Stomach (tissue), 9 donors: ENCODE measurements around the gene FZD7. TPM values are rescaled to one million over a fixed set of nuclear protein-coding genes. Genes with fewer than 3 reads are reported as not detected.

Experiments used
- DNase-seq, 2 donors: peaks; one replicate each; pipeline versions ENCODE4 v3.0.0 to v3.0.0-alpha.2; 2013 to 2019
- H3K27ac ChIP-seq, 5 donors: fragments of 200-600 bp in 4 of 5; sonication (generic) in 4 of 5; one replicate each; pipeline ENCODE4 v1.5.1; 2013 to 2019; ENCODE audit warnings: mild to moderate bottlenecking in 1 of 5, moderate library complexity in 1 of 5
- H3K27me3 ChIP-seq, 3 donors: fragments of 200-600 bp; sonication (generic); one replicate each; pipeline ENCODE4 v1.5.1; 2017 to 2019; ENCODE audit warnings: mixed run types in 1 of 3
- H3K36me3 ChIP-seq, 4 donors: fragments of 200-600 bp; sonication (generic); 1 replicate in 3 of 4; 2 replicates in 1 of 4; pipeline ENCODE4 v1.5.1; 2016 to 2019
- H3K4me1 ChIP-seq, 4 donors: fragments of 200-600 bp; sonication (generic); one replicate each; pipeline ENCODE4 v1.5.1; 2016 to 2019
- H3K4me3 ChIP-seq, 4 donors: fragments of 200-600 bp; sonication (generic) in 3 of 4; one replicate each; pipeline ENCODE4 v1.5.1; 2016 to 2019; ENCODE audit warnings: mild to moderate bottlenecking in 1 of 4
- H3K9me3 ChIP-seq, 4 donors: fragments of 200-600 bp; sonication (generic); one replicate each; pipeline ENCODE4 v1.5.1; 2016 to 2019
- CTCF ChIP-seq, 7 experiments: fragments of 450-650 bp in 4 of 7; fragments of 200-600 bp in 3 of 7; sonication (generic) in 3 of 7; IDR thresholded peaks; one replicate each; pipeline ENCODE4 v1.5.1; 2016 to 2019; ENCODE audit warnings: antibody characterized with exemption in 7 of 7, control low read depth in 2 of 7, mild to moderate bottlenecking in 1 of 7
- EP300 ChIP-seq: sonication (generic); formaldehyde crosslinking; IDR thresholded peaks from one replicate; pipeline ENCODE4 v1.6.1; 2017; ENCODE audit warnings: antibody characterized with exemption
- POLR2A ChIP-seq, 4 donors: fragments of 450-650 bp; IDR thresholded peaks; one replicate each; pipeline ENCODE4 v1.6.1; 2016; ENCODE audit warnings: antibody characterized with exemption in 4 of 4, control low read depth in 2 of 4, mild to moderate bottlenecking in 1 of 4, moderate library complexity in 1 of 4
- POLR2AphosphoS5 ChIP-seq, 3 donors: sonication (generic); formaldehyde crosslinking; IDR thresholded peaks; one replicate each; pipeline ENCODE4 v1.6.1; 2016; ENCODE audit warnings: antibody characterized with exemption in 3 of 3
- WGBS, 5 donors: extraction: QIAGEN DNeasy Blood & Tissue Kit in 3 of 5; methylation state at CpG; one replicate each; pipeline versions ENCODE4 v1.1.5 to v1.1.7; 2013 to 2018; 5-methylcytosine and 5-hydroxymethylcytosine counted together
- intact Hi-C: fragments of 100-400 bp; cut with DNase I; formaldehyde crosslinking; loops from one replicate; pipeline ENCODE4 v1.15.1; 2023; ENCODE audit warnings: low total_unique reads
- polyA plus RNA-seq, 3 donors: library from polyadenylated mRNA; stranded (reverse); fragments of 200-250 nt; gene quantifications; one replicate each; pipeline ENCODE4 v1.2.3, GENCODE V29; 2013
- total RNA-seq, 5 donors: library from RNA; depleted of rRNA; stranded (reverse); fragments of >200 nt; gene quantifications; one replicate each; pipeline versions ENCODE4 v1.1.0 to v1.2.3, GENCODE V29; 2014 to 2016
- donor health status: healthy with polysubstance abuse.
- donor health status: Bipolar disorder and iron deficiency.
- donor health status: healthy.

FZD7 gene
- total and polyA plus RNA-seq, 8 donors, result 1.7 to 20.9 (median 4.9) TPM

- Histone ChIP-seq H3K27ac (no peak overlapping the region), H3K4me3 (no peak overlapping the region), H3K9me3 (no peaks in the 10 kb centered on the region), H3K27me3 (no peaks in the 10 kb centered on the region), H3K36me3 (no peaks in the 10 kb centered on the region), H3K4me1 (peaks cover 0 to 7% (median 3%) of the 10 kb centered on the region in 4 donors)
- peak in 1 of 2 donors; percentile 44 for DNase-seq
- 66 to 77% (median 75%) methylated on average over 11 of the region's 11 CpGs for WGBS, 5 donors
- TF ChIP-seq CTCF (IDR thresholded peaks at IDR 0.05) (no peak), POLR2A (IDR thresholded peaks at IDR 0.05) (no peak), EP300 (no peak), POLR2AphosphoS5 (IDR thresholded peaks at IDR 0.05) (no peak)
- intact Hi-C loops, result no loop called here
These were observed 35.8 kb downstream of the FZD7 start for GRCh38 chr2:202069170-202070067.

- no peak for TF ChIP-seq CTCF (IDR thresholded peaks at IDR 0.05)
- no peak for TF ChIP-seq EP300
- TF ChIP-seq POLR2A (IDR thresholded peaks at IDR 0.05), result no peak
- TF ChIP-seq POLR2AphosphoS5 (IDR thresholded peaks at IDR 0.05), result no peak
- no peak for DNase-seq
- no peaks in the 10 kb centered on the region for H3K36me3 ChIP-seq
- WGBS, 5 donors, result 85 to 98% (median 94%) methylated on average over 2 of the region's 2 CpGs
- H3K9me3 ChIP-seq, result no peaks in the 10 kb centered on the region
- H3K27ac ChIP-seq, result no peak overlapping the region
- no peaks in the 10 kb centered on the region for H3K4me1 ChIP-seq
- H3K27me3 ChIP-seq, result no peaks in the 10 kb centered on the region
- H3K4me3 ChIP-seq, result no peak overlapping the region
- intact Hi-C loops, result no loop called here
These were observed 37.5 kb downstream of the FZD7 start for GRCh38 chr2:202071107-202071506.

DNA sequence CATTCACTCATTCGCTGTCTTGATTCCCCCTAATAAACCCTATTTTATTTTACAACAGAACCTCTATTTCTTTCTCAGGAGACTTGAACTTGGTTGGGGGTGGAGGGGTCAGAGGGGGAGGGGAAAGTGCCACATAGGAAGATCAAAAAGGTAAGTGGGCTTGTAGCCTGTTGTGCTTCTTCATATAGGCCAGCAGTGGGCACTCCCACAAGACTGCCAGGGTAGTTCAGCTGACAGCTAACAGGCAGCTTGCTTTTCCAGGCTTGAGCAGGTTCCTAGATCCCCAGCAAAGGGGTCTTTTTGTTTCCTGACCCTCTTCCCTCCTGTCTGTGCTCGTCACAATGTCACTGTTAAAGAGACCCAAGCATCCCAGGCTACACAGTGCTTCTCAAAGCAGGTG, 38.6 kb downstream of the FZD7 start:
- Histone ChIP-seq H3K9me3 (no peaks in the 10 kb centered on the region), H3K4me1 (no peaks in the 10 kb centered on the region), H3K4me3 (no peak overlapping the region), H3K27ac (no peak overlapping the region), H3K36me3 (no peaks in the 10 kb centered on the region), H3K27me3 (no peaks in the 10 kb centered on the region)
- intact Hi-C loops, result no loop called here
- DNase-seq, result no peak
- 60 to 85% (median 65%) methylated on average over 2 of the region's 2 CpGs for WGBS, 5 donors
- no peak for TF ChIP-seq CTCF (IDR thresholded peaks at IDR 0.05)
- TF ChIP-seq POLR2A (IDR thresholded peaks at IDR 0.05), result no peak

GRCh38 chr2:202072737-202073401, 39.2 kb downstream of the FZD7 start, which contains the start of gene KIAA2012:
TSS of gene KIAA2012 (plus strand) at chr2:202073255. CDS start at chr2:202073628, 373 bp downstream.
- DNase-seq, result peak in 1 of 2 donors; percentile 79

More at GRCh38 chr2:202072737-202073401, 39.2 kb downstream of the FZD7 start, which contains the start of gene KIAA2012:
- intact Hi-C loops, result no loop called here
- TF ChIP-seq CTCF (IDR thresholded peaks at IDR 0.05), result no peak
- TF ChIP-seq POLR2AphosphoS5 (IDR thresholded peaks at IDR 0.05), result no peak
- TF ChIP-seq POLR2A (IDR thresholded peaks at IDR 0.05), result no peak
- no peak for TF ChIP-seq EP300
- Histone ChIP-seq H3K27ac (no peak within 1 kb of the TSS), H3K4me1 (no peaks in the 10 kb centered on the region), H3K4me3 (no peak within 1 kb of the TSS), H3K27me3 (no peaks in the 10 kb centered on the region), H3K36me3 (no peaks in the 10 kb centered on the region), H3K9me3 (no peaks in the 10 kb centered on the region)
- WGBS, 5 donors, result 65 to 71% (median 69%) methylated on average over 11 of the region's 11 CpGs
